GM12878 (cell line): Measurements from ENCODE around the gene BNIPL. TPM values are rescaled to one million over a fixed set of nuclear protein-coding genes. Genes with fewer than 3 reads are reported as not detected.

Experiments
- ATAC-seq: fragments of 200-7000 bp; cut with Tn5 transposase; 3 replicates; pipeline ENCODE4 v1.9.1; 2020; ENCODE audit warnings: mild to moderate bottlenecking, moderate library complexity
- BruUV-seq: library from RNA; stranded (reverse); fragments of 400-500 nt; replicated peaks from 2 replicates; lab custom pipeline; 2021; lab: Mats Ljungman, UMichigan
- CTCF ChIA-PET: fragments of 300-600 bp; sonication (Branson Sonifier 250); formaldehyde crosslinking; extraction: SDS; loops from one replicate; lab custom pipeline; 2021; ENCODE audit warnings: inconsistent platforms; lab: Yijun Ruan, JAX
- POLR2A ChIA-PET: fragments of 350-600 bp; formaldehyde crosslinking; extraction: SDS; loops from one replicate; lab custom pipeline; 2021; ENCODE audit warnings: inconsistent platforms; lab: Charles Lee
- RAD21 ChIA-PET: fragments of 300-600 bp; sonication (Branson Sonifier 250); formaldehyde crosslinking; loops from one replicate; lab custom pipeline; 2023; ENCODE audit warnings: antibody characterized with exemption; ENCODE audit not compliant: unreplicated experiment; lab: Charles Lee
- SMC1A ChIA-PET: fragments of 300-600 bp; sonication (Branson Sonifier 250); formaldehyde crosslinking; loops from one replicate; lab custom pipeline; 2023; ENCODE audit not compliant: unreplicated experiment, uncharacterized antibody; lab: Charles Lee
- DNase-seq: peaks from one replicate; pipeline ENCODE4 v3.0.0-alpha.2; 2011; ENCODE audit warnings: low read depth, low spot score
- FAIRE-seq: peaks from 3 replicates; lab custom pipeline; 2011; peaks lifted over from hg19 to GRCh38; lab: Jason Lieb, UNC
- H2AFZ ChIP-seq: 2 replicates; pipeline ENCODE4 v1.6.0; 2011; ENCODE audit warnings: low read depth, low read length, control low read depth; ENCODE audit not compliant: control insufficient read depth
- H3K27ac ChIP-seq: 2 replicates; pipeline ENCODE4 v1.5.1; 2011; ENCODE audit warnings: control low read depth; ENCODE audit not compliant: control insufficient read depth, insufficient read depth
- H3K27me3 ChIP-seq, 2 experiments: replicated peaks in 1 of 2; 2 replicates each; pipeline versions ENCODE4 v1.6.0 to v1.6.1; 2011; ENCODE audit warnings: low read length in 1 of 2; ENCODE audit not compliant: control insufficient read depth in 2 of 2, insufficient read depth in 2 of 2
- H3K36me3 ChIP-seq, 2 experiments: 2 replicates each; pipeline ENCODE4 v1.5.1; 2011; ENCODE audit warnings: low read length in 1 of 2; ENCODE audit not compliant: control insufficient read depth in 2 of 2, insufficient read depth in 2 of 2
- H3K4me1 ChIP-seq: 2 replicates; pipeline ENCODE4 v1.6.1; 2011; ENCODE audit warnings: mild to moderate bottlenecking, low read length, moderate library complexity, mixed read lengths; ENCODE audit not compliant: control insufficient read depth, insufficient read depth
- H3K4me2 ChIP-seq: 2 replicates; pipeline ENCODE4 v1.6.0; 2011; ENCODE audit warnings: control low read depth; ENCODE audit not compliant: control insufficient read depth, insufficient read depth
- H3K4me3 ChIP-seq: fragments of 200-600 bp; sonication (generic); 2 replicates; pipeline ENCODE4 v1.5.1; 2016
- H3K79me2 ChIP-seq: 2 replicates; pipeline ENCODE4 v1.6.0; 2011; ENCODE audit warnings: low read length; ENCODE audit not compliant: control insufficient read depth, insufficient read depth
- H3K9ac ChIP-seq: 2 replicates; pipeline ENCODE4 v1.8.0; 2011; ENCODE audit warnings: low read length, control low read depth, mixed read lengths; ENCODE audit not compliant: control insufficient read depth, insufficient read depth
- H3K9me3 ChIP-seq: replicated peaks from 3 replicates; pipeline ENCODE4 v1.5.1; 2011; ENCODE audit warnings: mild to moderate bottlenecking, low read length; ENCODE audit not compliant: control insufficient read depth, insufficient read depth
- H4K20me1 ChIP-seq: 2 replicates; pipeline ENCODE4 v1.6.0; 2011; ENCODE audit not compliant: control insufficient read depth, insufficient read depth
- CBX5 ChIP-seq: sonication (generic); IDR thresholded peaks from 2 replicates; pipeline ENCODE4 v1.6.1; 2016; ENCODE audit warnings: low read depth, moderate library complexity, mild to moderate bottlenecking, inconsistent platforms
- CHD2 ChIP-seq: IDR thresholded peaks from 2 replicates; pipeline ENCODE4 v1.6.1; 2011; ENCODE audit warnings: low read depth, low read length, improper control_type of control experiment, borderline replicate concordance
- CTCF ChIP-seq, 3 experiments: IDR thresholded peaks in 2 of 3; conservative IDR thresholded peaks in 1 of 3; 2 replicates each; pipeline ENCODE4 v1.5.1; 2011; ENCODE audit warnings: low read depth in 3 of 3, low read length in 3 of 3, mild to moderate bottlenecking in 3 of 3, control low read depth in 2 of 3, moderate library complexity in 2 of 3, inconsistent platforms in 1 of 3, mixed read lengths in 1 of 3; ENCODE audit not compliant: control insufficient read depth in 2 of 3, insufficient read depth in 1 of 3; ENCODE audit errors: extremely low read depth in 1 of 3
- JUNB ChIP-seq: IDR thresholded peaks from 2 replicates; pipeline ENCODE4 v1.6.1; 2016; ENCODE audit warnings: antibody characterized with exemption, mild to moderate bottlenecking
- KDM1A ChIP-seq: fragments of 200-600 bp; sonication (generic); IDR thresholded peaks from 2 replicates; pipeline ENCODE4 v1.6.1; 2016; ENCODE audit warnings: borderline replicate concordance
- MEF2B ChIP-seq: fragments of 450-650 bp; IDR thresholded peaks from 2 replicates; pipeline ENCODE4 v1.6.1; 2018; ENCODE audit warnings: mild to moderate bottlenecking, moderate library complexity; ENCODE audit not compliant: partially characterized antibody, poor library complexity, severe bottlenecking
- PAX8 ChIP-seq: fragments of 450-650 bp; IDR thresholded peaks from 2 replicates; pipeline ENCODE4 v1.6.1; 2017; ENCODE audit warnings: mild to moderate bottlenecking, moderate library complexity
- PML ChIP-seq: IDR thresholded peaks from 2 replicates; pipeline ENCODE4 v1.6.1; 2012; ENCODE audit warnings: low read length, inconsistent platforms
- POLR2AphosphoS2 ChIP-seq: IDR thresholded peaks from 2 replicates; pipeline ENCODE4 v1.6.1; 2011; ENCODE audit warnings: low read depth, mild to moderate bottlenecking, low read length, improper control_type of control experiment, moderate library complexity
- PRDM15 ChIP-seq: fragments of 450-650 bp; formaldehyde crosslinking; IDR thresholded peaks from 2 replicates; pipeline ENCODE4 v1.4.0; 2020; ENCODE audit warnings: mild to moderate bottlenecking, moderate library complexity
- RELB ChIP-seq: fragments of 450-650 bp; IDR thresholded peaks from 2 replicates; pipeline ENCODE4 v1.6.1; 2017; ENCODE audit warnings: low read depth, mild to moderate bottlenecking, moderate library complexity
- RUNX3 ChIP-seq: IDR thresholded peaks from 2 replicates; pipeline ENCODE4 v1.6.1; 2012; ENCODE audit warnings: low read length, inconsistent platforms
- ZNF217 ChIP-seq: fragments of 450-650 bp; IDR thresholded peaks from 2 replicates; pipeline ENCODE4 v1.6.1; 2017; ENCODE audit warnings: antibody characterized with exemption, mild to moderate bottlenecking
- WGBS: methylation state at CpG from one replicate; pipeline ENCODE4 v1.1.6; 2016; ENCODE audit warnings: low lambda C conversion rate; ENCODE audit not compliant: insufficient replicate concordance, insufficient coverage; ENCODE audit errors: missing lambda C conversion rate; 5-methylcytosine and 5-hydroxymethylcytosine counted together
- in situ Hi-C: fragments of 300-500 bp; cut with MboI; formaldehyde crosslinking; loops from 9 replicates; pipeline ENCODE4 v1.14.3; 2018; ENCODE audit warnings: mixed read lengths
- intact Hi-C: fragments of 100-400 bp; cut with micrococcal nuclease; formaldehyde crosslinking; loops from one replicate; pipeline ENCODE4 v1.14.2; 2022; ENCODE audit not compliant: unreplicated experiment
- polyA plus RNA-seq, 11 experiments: library from polyadenylated mRNA; depleted of rRNA in 4 of 11; unstranded in 6 of 11; stranded (reverse) in 5 of 11; fragments of >200 nt; fragmentation: Nextera tagmentation in 4 of 11; fragmentation: Illumina TruSeq in 1 of 11; extraction: Ambion mirVana in 4 of 11; extraction: Trizol in 1 of 11; gene quantifications; 1 replicate in 1 of 11; 2 replicates in 10 of 11; pipeline versions ENCODE4 v1.2.1 to v1.2.3, GENCODE V29; 2011 to 2016; ENCODE audit warnings: inconsistent platforms in 2 of 11, missing spikeins in 2 of 11, low read depth in 1 of 11
- total RNA-seq, 4 experiments: library from RNA; depleted of rRNA in 3 of 4; stranded (reverse); fragments of >200 nt in 3 of 4; fragmentation: Illumina TruSeq in 1 of 4; extraction: Trizol in 1 of 4; gene quantifications; 2 replicates each; pipeline versions ENCODE4 v1.2.1 to v1.2.3, GENCODE V29; 2013 to 2021

BNIPL gene
- total and polyA plus RNA-seq, 10 of the 15 experiments (the other 5 are each of a cell fraction or from before 2014, with no cell fraction given): 0.05 to 1.1 (median 0.17) TPM

GRCh38 chr1:151011154-151011850 lies 25.1 kb upstream of the BNIPL start:
- no peak overlapping the region for H2AFZ ChIP-seq
- TF ChIP-seq CHD2: no peak
- no peak for TF ChIP-seq CTCF (IDR thresholded peaks at IDR 0.05 in 2 of 3, conservative IDR thresholded peaks at IDR 0.05 in 1 of 3; ENCODE audit: control insufficient read depth in 2 of 3, extremely low read depth in 1 of 3, insufficient read depth in 1 of 3, low read depth in 3 of 3, low read length in 3 of 3)
- no peak for TF ChIP-seq PRDM15 (CRISPR knock-in tag)
- no peak for TF ChIP-seq RUNX3
- TF ChIP-seq PAX8: no peak
- no peak for TF ChIP-seq POLR2AphosphoS2
- no peak for TF ChIP-seq RELB
- TF ChIP-seq CBX5: no peak
- no peak for TF ChIP-seq MEF2B
- TF ChIP-seq PML: no peak
- no peak for TF ChIP-seq JUNB
- no peak for TF ChIP-seq ZNF217
- TF ChIP-seq KDM1A: no peak
- TF ChIP-seq, all 136 proteins: peak for 0
- intact Hi-C loops: no loop called here
- no peaks in the 10 kb centered on the region for H3K9me3 ChIP-seq
- H4K20me1 ChIP-seq: no peaks in the 10 kb centered on the region
- ChIA-PET SMC1A (no interaction called here), CTCF (interaction anchor here (1.2 to 1.9 kb wide), 2 partner anchors 13 to 77 kb away, joined by 3 to 7 read pairs; no protein-coding TSS in a partner anchor), RAD21 (no interaction called here), POLR2A (interaction anchor here (0.6 to 1.3 kb wide), 2 partner anchors 47 to 87 kb away, joined by 4 to 5 read pairs; no protein-coding TSS in a partner anchor)
- WGBS: 73% methylated on average over 4 of the region's 4 CpGs
- ATAC-seq (no peak), FAIRE-seq (no peak), DNase-seq (no peak)
- H3K27ac ChIP-seq: no peak overlapping the region
- no peak overlapping the region for H3K4me3 ChIP-seq
- BruUV-seq: no TSS peak
- no peaks in the 10 kb centered on the region for H3K36me3 ChIP-seq
- no peak overlapping the region for H3K4me2 ChIP-seq
- H3K4me1 ChIP-seq: peaks cover 7% of the 10 kb centered on the region
- H3K9ac ChIP-seq: no peak overlapping the region
- H3K27me3 ChIP-seq: no peaks in the 10 kb centered on the region
- peaks cover 11% of the 10 kb centered on the region for H3K79me2 ChIP-seq
- in situ Hi-C loops: no loop called here
